Measurements from ENCODE around the gene AHSA1.

The AHSA1 gene

DNA sequence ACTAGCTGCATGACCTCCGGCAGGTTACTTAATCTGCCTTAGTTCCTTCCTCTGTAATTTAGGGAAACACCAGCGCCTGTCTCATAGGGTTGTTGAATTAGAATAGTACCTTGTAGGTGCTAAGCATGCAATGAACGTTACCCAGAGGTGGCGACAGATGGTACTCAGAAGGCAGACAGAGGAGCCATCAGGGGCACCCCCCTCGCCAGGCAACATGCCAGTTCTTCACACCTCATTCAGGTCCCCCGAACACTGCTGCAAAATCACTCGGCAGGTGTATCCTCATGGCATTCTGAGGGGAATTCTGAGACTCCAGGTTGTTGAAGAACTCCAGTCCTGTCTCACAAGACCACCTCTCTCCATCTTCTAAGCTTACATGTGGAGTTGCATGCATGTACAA lies 30.7 kb downstream of the AHSA1 start:
- no peak for DNase-seq (ENCODE audit: low spot score)
- TF ChIP-seq, protein P1, sequence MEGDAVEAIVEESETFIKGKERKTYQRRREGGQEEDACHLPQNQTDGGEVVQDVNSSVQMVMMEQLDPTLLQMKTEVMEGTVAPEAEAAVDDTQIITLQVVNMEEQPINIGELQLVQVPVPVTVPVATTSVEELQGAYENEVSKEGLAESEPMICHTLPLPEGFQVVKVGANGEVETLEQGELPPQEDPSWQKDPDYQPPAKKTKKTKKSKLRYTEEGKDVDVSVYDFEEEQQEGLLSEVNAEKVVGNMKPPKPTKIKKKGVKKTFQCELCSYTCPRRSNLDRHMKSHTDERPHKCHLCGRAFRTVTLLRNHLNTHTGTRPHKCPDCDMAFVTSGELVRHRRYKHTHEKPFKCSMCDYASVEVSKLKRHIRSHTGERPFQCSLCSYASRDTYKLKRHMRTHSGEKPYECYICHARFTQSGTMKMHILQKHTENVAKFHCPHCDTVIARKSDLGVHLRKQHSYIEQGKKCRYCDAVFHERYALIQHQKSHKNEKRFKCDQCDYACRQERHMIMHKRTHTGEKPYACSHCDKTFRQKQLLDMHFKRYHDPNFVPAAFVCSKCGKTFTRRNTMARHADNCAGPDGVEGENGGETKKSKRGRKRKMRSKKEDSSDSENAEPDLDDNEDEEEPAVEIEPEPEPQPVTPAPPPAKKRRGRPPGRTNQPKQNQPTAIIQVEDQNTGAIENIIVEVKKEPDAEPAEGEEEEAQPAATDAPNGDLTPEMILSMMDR (IDR thresholded peaks at IDR 0.05; ENCODE audit: extremely low read depth, missing control alignments) = no peak

- DNase-seq (ENCODE audit: low spot score) = no peak
- TF ChIP-seq, protein P1 (IDR thresholded peaks at IDR 0.05; ENCODE audit: extremely low read depth, missing control alignments) = no peak
These were observed 31.1 kb downstream of the AHSA1 start for GRCh38 chr14:77489041-77489440.

GRCh38 chr14:77490347-77490986 lies 32.6 kb downstream of the AHSA1 start:
- no peak for DNase-seq (ENCODE audit: low spot score)
- TF ChIP-seq, protein P1 (IDR thresholded peaks at IDR 0.05; ENCODE audit: extremely low read depth, missing control alignments) = no peak

DNA sequence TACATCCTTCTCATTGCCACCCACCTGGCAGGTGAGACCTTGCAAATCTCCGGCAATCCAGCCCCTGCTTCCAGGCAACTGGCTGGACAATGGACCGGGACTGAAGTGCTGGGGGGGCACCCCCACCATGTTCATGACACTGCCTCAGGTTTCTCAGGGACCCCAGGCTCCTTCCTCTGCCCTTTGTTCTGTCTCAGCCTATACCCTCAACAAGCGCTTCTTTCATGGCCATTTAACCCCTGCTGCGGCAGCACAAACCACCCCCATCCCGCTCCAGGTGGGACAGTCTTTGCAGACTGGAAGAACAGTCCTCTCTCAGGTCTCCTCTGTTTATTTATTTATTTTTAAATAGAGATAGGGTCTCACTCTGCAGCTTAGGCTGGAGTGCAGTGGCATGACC lies 33.2 kb downstream of the AHSA1 start:
- TF ChIP-seq, protein P1 (IDR thresholded peaks at IDR 0.05; ENCODE audit: extremely low read depth, missing control alignments) = no peak
- no peak for DNase-seq (ENCODE audit: low spot score)

- DNase-seq (ENCODE audit: low spot score) = no peak
- TF ChIP-seq, protein P1 (IDR thresholded peaks at IDR 0.05; ENCODE audit: extremely low read depth, missing control alignments) = no peak
These were observed 37.4 kb downstream of the AHSA1 start for GRCh38 chr14:77495334-77495733.

DNA sequence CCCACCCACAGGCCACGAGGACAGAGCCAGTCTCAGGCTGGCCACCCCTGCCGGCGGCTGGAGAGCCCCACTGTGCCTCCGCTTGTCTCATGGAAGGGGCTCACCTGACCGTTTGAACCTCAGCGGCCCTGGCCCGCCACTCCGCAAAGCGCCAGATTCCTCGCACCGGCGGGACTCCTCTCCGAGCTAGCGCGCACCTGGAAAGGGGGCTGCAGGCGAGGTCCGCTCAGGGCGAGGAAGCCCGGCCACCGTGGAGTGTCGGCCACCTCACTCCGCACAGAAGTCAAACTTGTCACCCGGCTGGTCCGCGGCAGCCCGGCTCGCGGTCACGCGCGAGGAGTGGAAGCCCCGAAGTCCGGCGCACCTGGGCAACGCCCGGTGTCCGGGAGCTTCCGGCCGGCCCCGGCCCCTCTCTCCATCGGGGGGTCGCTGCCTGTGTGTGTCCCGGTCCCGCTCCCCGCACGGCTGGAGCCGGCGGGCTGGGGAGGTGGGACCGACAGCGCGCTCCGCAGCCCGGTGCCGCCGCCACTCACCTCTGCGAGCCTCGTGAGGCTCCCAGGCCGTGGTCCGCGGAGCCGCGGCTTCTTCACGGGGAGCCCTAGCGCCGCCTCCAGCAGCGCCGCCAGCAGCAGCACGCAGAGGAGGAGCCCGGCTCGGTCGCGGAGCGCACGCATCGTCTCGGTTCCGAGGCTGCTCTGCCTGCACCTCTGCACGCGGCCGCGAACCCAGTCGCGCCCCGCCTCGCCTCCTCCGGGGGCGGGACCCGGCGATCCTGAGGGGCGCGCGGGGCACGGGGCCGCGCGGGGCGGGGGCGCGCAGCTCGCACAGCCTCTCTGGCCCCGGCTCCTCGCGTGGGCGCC lies 40.5 kb downstream of the AHSA1 start, which contains the start of gene ISM2:
TSS of gene ISM2 (minus strand) at position 697 of the 860 bp plus-strand sequence. CDS start at position 674, 23 bp downstream.
- TF ChIP-seq, protein P1 (IDR thresholded peaks at IDR 0.05; ENCODE audit: extremely low read depth, missing control alignments) = no peak
- peak; percentile 89 for DNase-seq (ENCODE audit: low spot score)

DNA sequence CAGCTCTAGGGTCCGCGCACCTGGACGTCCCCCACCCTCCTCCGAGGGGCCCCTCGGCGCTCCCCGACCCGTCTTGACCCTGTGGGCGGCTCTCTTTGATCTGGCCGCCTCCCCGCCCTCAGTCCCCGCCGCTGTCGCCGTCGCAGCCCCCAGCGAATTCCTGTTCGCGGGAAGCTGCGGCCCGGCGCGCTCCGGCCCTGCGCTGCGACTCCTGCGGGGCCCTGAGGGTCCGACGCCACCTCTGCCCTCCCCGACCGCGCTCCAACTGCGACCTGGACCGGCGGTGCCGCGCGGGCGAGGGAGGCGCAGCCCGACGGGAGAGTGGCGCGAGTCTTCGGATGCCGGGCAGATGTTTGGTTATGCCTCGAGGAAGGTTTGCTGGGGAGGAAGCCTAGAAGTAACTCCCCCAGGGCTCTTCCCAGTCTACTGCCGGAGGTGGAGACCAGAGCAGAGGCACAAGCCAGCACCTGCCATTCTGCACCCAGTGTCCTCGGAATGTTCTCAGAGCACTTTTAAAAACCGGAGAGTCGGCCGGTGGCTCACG lies 41.2 kb downstream of the AHSA1 start:
- peak; percentile 64 for DNase-seq (ENCODE audit: low spot score)
- TF ChIP-seq, protein P1 (IDR thresholded peaks at IDR 0.05; ENCODE audit: extremely low read depth, missing control alignments) = no peak

Measured in GM20000 (cell line).